GM21367 (cell line): ENCODE data around the gene METTL22.
A peak's percentile ranks its signal among the peaks of the same experiment; 100 is the strongest.

Experiments
- ATAC-seq: cut with Tn5 transposase; IDR thresholded peaks from one replicate; pipeline ENCODE4 v1.9.1; 2021; ENCODE audit not compliant: unreplicated experiment

Gene METTL22

GRCh38 chr16:8663192-8664089 is 41.9 kb downstream of the METTL22 start:
- no peak for ATAC-seq

GRCh38 chr16:8665529-8665928 is 44.0 kb downstream of the METTL22 start:
- no peak for ATAC-seq

- ATAC-seq = no peak
Observed at GRCh38 chr16:8667492-8667891, 46.0 kb downstream of the METTL22 start.

GRCh38 chr16:8668113-8668512 is 46.6 kb downstream of the METTL22 start:
- ATAC-seq = no peak

- ATAC-seq = no peak
Observed at GRCh38 chr16:8669481-8669880, 48.0 kb downstream of the METTL22 start.

- ATAC-seq = no peak
Observed at GRCh38 chr16:8670014-8670560, 48.6 kb downstream of the METTL22 start.

GRCh38 chr16:8673611-8674412 is 52.3 kb downstream of the METTL22 start:
- ATAC-seq = peak; percentile 36

GRCh38 chr16:8674413-8675022 is 53.0 kb downstream of the METTL22 start, which contains the start of gene ABAT:
ABAT (plus strand) TSS chr16:8674617; CDS start chr16:8735740, 61,123 bp downstream.
- peak; percentile 99 for ATAC-seq

GRCh38 chr16:8675183-8676159 is 54.0 kb downstream of the METTL22 start:
- ATAC-seq = no peak

- no peak for ATAC-seq
Observed at GRCh38 chr16:8676160-8676547, 54.7 kb downstream of the METTL22 start.

GRCh38 chr16:8676737-8677375 is 55.4 kb downstream of the METTL22 start:
- ATAC-seq = no peak

- ATAC-seq = no peak
Observed at GRCh38 chr16:8677481-8677880, 56.0 kb downstream of the METTL22 start.

- no peak for ATAC-seq
Observed at GRCh38 chr16:8678068-8678927, 56.8 kb downstream of the METTL22 start.

- ATAC-seq = no peak
Observed at GRCh38 chr16:8679151-8679550, 57.7 kb downstream of the METTL22 start.

- ATAC-seq = no peak
Observed at GRCh38 chr16:8682551-8683259, 61.2 kb downstream of the METTL22 start.

GRCh38 chr16:8683640-8684039 is 62.1 kb downstream of the METTL22 start:
- ATAC-seq = no peak

- ATAC-seq = no peak
Observed at GRCh38 chr16:8685617-8686016, 64.1 kb downstream of the METTL22 start.

- ATAC-seq = no peak
Observed at GRCh38 chr16:8686031-8686621, 64.6 kb downstream of the METTL22 start.
